ENCODE measurements around the gene RNPC3.

Gene RNPC3

GRCh38 chr1:103525607-103526507, at the start of gene RNPC3:
TSS of gene RNPC3 (plus strand) at chr1:103525699. CDS start at chr1:103526071, 372 bp downstream.
- peak; percentile 74 to 76 for DNase-seq (ENCODE audit: low read depth in 2 of 2)

GRCh38 chr1:103477101-103477500, 48.4 kb upstream of the RNPC3 start:
- DNase-seq (ENCODE audit: low read depth in 2 of 2) = no peak

GRCh38 chr1:103489935-103490334, 35.6 kb upstream of the RNPC3 start:
- no peak for DNase-seq (ENCODE audit: low read depth in 2 of 2)

GRCh38 chr1:103492003-103492625, 33.4 kb upstream of the RNPC3 start:
- DNase-seq (ENCODE audit: low read depth in 2 of 2) = no peak

GRCh38 chr1:103496014-103496635, 29.4 kb upstream of the RNPC3 start:
- no peak for DNase-seq (ENCODE audit: low read depth in 2 of 2)

GRCh38 chr1:103497404-103497803, 28.1 kb upstream of the RNPC3 start:
- DNase-seq (ENCODE audit: low read depth in 2 of 2) = no peak

- DNase-seq (ENCODE audit: low read depth in 2 of 2) = no peak
Observed at GRCh38 chr1:103509250-103509649, 16.2 kb upstream of the RNPC3 start.

GRCh38 chr1:103513711-103514110, 11.8 kb upstream of the RNPC3 start:
- DNase-seq (ENCODE audit: low read depth in 2 of 2) = no peak

- DNase-seq (ENCODE audit: low read depth in 2 of 2) = no peak
Observed at GRCh38 chr1:103514920-103515503, 10.5 kb upstream of the RNPC3 start.

- DNase-seq (ENCODE audit: low read depth in 2 of 2) = no peak
Observed at GRCh38 chr1:103516283-103516682, 9.2 kb upstream of the RNPC3 start.

GRCh38 chr1:103516693-103517092, 8.8 kb upstream of the RNPC3 start:
- no peak for DNase-seq (ENCODE audit: low read depth in 2 of 2)

- no peak for DNase-seq (ENCODE audit: low read depth in 2 of 2)
Observed at GRCh38 chr1:103517380-103518047, 8.0 kb upstream of the RNPC3 start.

GRCh38 chr1:103520822-103521221, 4.7 kb upstream of the RNPC3 start:
- DNase-seq (ENCODE audit: low read depth in 2 of 2) = no peak

GRCh38 chr1:103523346-103523745, 2.2 kb upstream of the RNPC3 start:
- DNase-seq (ENCODE audit: low read depth in 2 of 2) = no peak

- DNase-seq (ENCODE audit: low read depth in 2 of 2) = no peak
Observed at GRCh38 chr1:103525114-103525606, 339 bp upstream of the RNPC3 start.

- no peak for DNase-seq (ENCODE audit: low read depth in 2 of 2)
Observed at GRCh38 chr1:103527331-103527730, 1.8 kb downstream of the RNPC3 start.

- DNase-seq (ENCODE audit: low read depth in 2 of 2) = peak in 1 of 2 donors; percentile 5
Observed at GRCh38 chr1:103529746-103530145, 4.2 kb downstream of the RNPC3 start.

- DNase-seq (ENCODE audit: low read depth in 2 of 2) = no peak
Observed at GRCh38 chr1:103538226-103538625, 12.7 kb downstream of the RNPC3 start.

- DNase-seq (ENCODE audit: low read depth in 2 of 2) = no peak
Observed at GRCh38 chr1:103541431-103541830, 15.9 kb downstream of the RNPC3 start.

GRCh38 chr1:103546496-103546895, 21.0 kb downstream of the RNPC3 start:
- no peak for DNase-seq (ENCODE audit: low read depth in 2 of 2)

GRCh38 chr1:103547840-103548239, 22.3 kb downstream of the RNPC3 start:
- DNase-seq (ENCODE audit: low read depth in 2 of 2) = no peak

- DNase-seq (ENCODE audit: low read depth in 2 of 2) = no peak
Observed at GRCh38 chr1:103560427-103560826, 34.9 kb downstream of the RNPC3 start.

Measured in stimulated activated CD8-positive, alpha-beta memory T cell treated with anti-CD3 and anti-CD28 coated beads, Interleukin-7, amount 100 ng/mL, for 4 hours (primary cell).